Epithelial cell of prostate (primary cell): ENCODE data around the gene NPBWR2.

ENCODE experiments used
- DNase-seq: peaks from one replicate; pipeline ENCODE4 v3.0.0-alpha.2; 2011; ENCODE audit warnings: low read depth, low spot score
- H3K27ac ChIP-seq: fragments of 450-650 bp; 2 replicates; pipeline ENCODE4 v1.5.1; 2017; ENCODE audit warnings: mild to moderate bottlenecking

Gene NPBWR2

GRCh38 chr20:64076061-64076997 is 31.0 kb downstream of the NPBWR2 start:
- H3K27ac ChIP-seq, result no peak overlapping the region
- DNase-seq, result no peak

GRCh38 chr20:64075556-64075955 is 31.8 kb downstream of the NPBWR2 start:
- no peak overlapping the region for H3K27ac ChIP-seq
- DNase-seq, result no peak

DNA sequence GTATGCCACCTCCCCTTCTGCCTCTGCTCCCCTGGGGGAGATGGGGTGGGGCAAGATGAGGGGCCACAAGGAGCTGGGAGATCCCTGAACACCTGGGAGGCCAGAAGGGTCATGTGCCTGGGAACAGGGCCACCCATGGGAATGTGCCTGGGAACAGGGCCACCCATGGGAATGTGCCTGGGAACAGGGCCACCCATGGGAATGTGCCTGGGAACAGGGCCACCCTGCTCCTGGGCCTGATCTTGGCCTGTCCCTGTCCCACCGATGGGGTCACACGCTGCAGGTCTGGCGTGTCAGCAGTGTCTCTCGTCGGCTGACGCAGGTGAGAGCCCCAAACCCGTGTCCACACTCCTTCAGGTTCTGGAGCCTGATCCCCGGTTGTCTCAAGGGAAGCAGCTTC is 32.4 kb downstream of the NPBWR2 start:
- DNase-seq, result no peak
- no peak overlapping the region for H3K27ac ChIP-seq

DNA sequence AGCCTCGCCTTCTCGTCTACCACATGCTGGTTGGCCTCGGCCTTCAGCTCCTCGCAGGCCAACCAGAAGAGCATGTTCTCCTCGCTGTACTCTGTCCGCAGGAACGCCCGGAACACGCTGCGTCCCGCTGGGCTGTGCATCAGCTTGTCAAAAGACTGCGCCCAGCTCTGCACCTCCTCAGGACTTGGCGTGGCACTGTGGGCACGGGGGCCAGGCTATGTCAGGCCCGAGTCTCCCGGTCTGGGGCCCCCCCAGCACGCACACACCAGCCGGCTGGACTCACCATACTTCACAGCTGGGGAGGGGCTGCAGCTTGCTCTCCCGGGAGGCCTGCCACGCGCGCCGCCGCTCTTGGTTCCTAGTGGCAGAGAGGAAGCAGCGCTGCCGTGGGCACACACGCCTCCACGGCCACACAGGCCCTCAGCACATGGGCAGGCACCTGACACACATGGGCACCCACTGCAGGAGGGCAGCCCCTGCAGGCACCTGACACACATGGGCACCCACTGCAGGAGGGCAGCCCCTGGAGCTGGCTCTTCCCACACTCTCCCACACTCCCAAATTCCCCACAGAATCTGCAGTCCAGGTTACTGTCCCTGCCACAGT is 33.1 kb downstream of the NPBWR2 start:
- no peak for DNase-seq
- no peak overlapping the region for H3K27ac ChIP-seq

GRCh38 chr20:64073476-64074183 is 33.7 kb downstream of the NPBWR2 start:
- no peak for DNase-seq
- H3K27ac ChIP-seq, result no peak overlapping the region

DNA sequence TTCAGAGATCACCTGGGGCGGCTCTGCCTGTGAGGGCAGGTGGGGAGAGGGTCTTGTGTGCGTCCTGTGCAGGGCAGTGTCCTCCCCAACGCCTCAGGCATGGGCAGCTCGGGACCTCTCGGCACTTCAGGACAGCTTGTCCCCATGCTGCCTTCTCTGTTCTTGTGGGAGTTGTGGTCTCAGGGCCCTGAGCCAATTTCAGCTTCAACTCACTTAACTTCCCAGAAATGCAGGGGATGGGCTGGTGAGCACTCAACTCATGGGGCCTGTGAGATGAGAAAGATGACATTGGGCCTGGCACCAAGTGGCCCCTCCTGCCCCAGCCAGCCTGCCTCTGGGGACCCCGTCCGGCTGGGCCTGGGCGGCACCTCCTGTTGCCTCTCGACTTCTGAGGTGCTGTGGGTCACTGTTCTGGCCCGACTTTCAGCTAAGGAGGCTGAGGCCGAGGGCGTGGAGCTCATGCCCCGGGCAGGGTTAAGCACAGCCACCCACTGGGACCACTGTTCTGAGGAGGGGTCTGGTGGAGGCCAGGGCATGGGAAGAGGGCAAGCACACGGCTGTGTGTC is 34.8 kb downstream of the NPBWR2 start:
- DNase-seq, result no peak
- H3K27ac ChIP-seq, result no peak overlapping the region

GRCh38 chr20:64071341-64072332 is 35.7 kb downstream of the NPBWR2 start:
- no peak overlapping the region for H3K27ac ChIP-seq
- no peak for DNase-seq

GRCh38 chr20:64070244-64070993 is 36.9 kb downstream of the NPBWR2 start:
- H3K27ac ChIP-seq, result no peak overlapping the region
- DNase-seq, result no peak

DNA sequence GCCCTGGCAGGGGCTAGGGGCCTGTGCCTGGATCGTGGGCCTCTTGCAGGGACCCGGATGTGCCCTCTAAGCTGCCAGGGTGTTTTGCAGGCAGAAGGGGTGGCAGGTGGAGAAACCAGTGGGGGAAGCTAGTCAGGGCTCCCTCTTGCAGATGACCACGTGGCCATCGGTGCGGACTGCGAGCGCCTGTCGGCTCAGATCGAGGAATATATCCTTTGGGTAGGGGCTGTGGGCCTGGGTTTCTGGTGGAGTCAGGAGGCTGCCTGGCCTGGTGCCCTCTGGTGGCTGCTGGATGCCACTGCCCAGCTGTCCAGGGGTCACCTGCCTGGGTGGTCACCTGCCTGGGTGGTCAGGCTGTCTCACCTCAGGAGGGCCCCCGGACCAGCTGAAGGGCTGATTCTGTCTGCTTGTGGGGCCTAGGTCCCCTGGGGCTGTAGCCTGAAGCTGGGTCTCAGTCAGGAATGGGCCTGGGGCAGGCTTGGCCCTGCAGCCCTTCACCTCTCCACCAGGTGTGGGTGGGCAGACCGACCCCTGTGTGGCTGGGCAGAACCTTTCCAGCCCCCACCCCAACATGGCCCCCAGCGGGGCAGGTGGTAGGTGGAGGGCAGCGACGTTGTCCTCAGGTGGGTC is 37.6 kb downstream of the NPBWR2 start:
- DNase-seq, result no peak
- H3K27ac ChIP-seq, result no peak overlapping the region

GRCh38 chr20:64069209-64069613 is 38.2 kb downstream of the NPBWR2 start:
- DNase-seq, result no peak
- H3K27ac ChIP-seq, result no peak overlapping the region

DNA sequence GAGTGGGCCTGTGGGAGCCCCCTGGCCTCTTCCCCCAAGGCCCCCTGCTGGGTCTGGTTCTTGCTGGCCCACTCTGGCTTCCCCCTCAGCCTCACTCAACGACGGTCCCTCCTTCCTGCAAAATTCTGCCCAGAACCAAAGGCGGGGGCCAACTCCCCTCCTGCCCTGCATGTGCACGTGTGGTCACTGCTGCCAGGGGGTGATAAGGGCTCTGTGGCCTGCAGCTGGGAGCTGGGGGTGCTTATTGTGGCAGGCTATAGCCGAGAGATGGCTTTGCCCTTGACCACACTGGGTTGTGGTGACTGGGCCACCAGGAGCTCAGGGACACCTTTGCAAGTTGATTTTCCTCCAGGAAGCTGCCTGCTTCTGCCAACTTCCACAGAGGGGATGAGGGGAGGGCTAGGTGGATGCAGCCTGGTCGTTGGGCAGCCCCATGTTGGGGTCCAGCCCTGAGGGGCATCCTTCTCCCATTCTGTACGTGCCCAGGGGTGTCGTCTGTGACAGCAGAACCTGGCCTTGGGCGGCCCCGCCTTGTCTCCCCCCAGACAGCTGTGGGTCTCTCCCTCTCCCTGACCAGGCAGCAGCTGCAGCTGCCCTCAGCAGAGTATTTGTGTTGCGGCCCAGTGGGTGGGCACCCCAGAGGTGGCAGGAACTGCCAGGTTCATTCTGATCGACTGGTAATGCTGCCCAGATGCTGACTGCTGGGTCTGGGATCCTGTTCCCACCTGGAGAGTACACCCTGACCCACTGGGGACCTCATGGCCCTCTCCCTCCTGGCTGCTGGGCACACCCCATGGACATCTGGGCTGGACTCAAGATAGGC is 38.8 kb downstream of the NPBWR2 start:
- no peak overlapping the region for H3K27ac ChIP-seq
- no peak for DNase-seq

DNA sequence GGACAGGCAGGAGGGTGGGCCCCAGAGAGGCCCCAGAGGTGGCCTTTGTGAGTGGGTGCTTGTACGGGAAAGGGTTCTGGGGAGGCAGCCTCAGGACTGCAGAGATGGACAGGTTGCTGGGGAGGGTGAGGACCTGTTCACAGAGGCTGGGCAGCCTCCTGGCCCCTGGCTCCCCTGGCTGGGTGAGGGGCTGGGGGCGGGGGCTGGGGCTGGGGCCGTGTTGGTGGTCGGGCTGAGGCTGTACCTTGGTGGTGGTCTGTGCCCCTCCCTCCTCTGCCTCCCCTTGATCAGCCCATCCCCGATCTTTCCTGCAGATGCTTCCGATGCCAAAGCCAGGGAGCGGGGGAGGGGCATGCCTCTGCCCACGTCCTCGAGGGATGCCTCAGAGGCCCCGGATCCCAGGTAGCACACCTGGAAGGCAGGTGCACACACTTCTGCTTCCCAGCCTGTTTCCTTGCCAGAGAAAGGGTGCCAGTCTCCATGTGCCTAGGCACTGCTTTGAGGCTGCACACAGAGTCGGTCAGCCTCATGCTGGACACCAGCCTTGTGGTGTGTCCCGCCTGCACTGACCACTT is 39.5 kb downstream of the NPBWR2 start:
- H3K27ac ChIP-seq, result no peak overlapping the region
- DNase-seq, result no peak

GRCh38 chr20:64067005-64067632 is 40.2 kb downstream of the NPBWR2 start:
- no peak overlapping the region for H3K27ac ChIP-seq
- no peak for DNase-seq

DNA sequence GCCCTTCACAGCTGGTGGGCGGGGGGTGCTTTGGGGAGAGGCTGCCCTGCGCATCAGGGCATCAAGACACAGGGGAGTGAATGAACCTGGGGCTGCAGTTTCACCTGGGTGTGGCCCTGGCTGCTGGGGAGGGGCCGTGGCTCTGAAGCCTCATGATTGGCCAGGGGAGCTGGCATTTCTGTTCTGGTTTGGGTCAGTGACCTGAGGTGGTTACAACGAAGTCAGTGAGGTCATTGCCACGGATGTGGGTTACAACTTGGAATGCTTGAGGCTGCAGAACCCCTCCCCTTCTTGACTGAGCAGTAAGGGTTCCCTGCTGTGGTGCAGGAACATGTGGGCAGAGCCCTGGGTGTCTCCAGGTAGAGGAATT is 41.4 kb downstream of the NPBWR2 start:
- no peak overlapping the region for H3K27ac ChIP-seq

GRCh38 chr20:64065062-64065973 is 42.0 kb downstream of the NPBWR2 start:
- H3K27ac ChIP-seq, result no peak overlapping the region
- no peak for DNase-seq

More for the DNA sequence above, 41.4 kb downstream of the NPBWR2 start:
- peak; percentile 10 for DNase-seq
